ENCODE measurements around the gene TCP1.

GRCh38 chr6:159819098-159819497 is 29.7 kb upstream of the TCP1 start:
- TF ChIP-seq, protein P1, sequence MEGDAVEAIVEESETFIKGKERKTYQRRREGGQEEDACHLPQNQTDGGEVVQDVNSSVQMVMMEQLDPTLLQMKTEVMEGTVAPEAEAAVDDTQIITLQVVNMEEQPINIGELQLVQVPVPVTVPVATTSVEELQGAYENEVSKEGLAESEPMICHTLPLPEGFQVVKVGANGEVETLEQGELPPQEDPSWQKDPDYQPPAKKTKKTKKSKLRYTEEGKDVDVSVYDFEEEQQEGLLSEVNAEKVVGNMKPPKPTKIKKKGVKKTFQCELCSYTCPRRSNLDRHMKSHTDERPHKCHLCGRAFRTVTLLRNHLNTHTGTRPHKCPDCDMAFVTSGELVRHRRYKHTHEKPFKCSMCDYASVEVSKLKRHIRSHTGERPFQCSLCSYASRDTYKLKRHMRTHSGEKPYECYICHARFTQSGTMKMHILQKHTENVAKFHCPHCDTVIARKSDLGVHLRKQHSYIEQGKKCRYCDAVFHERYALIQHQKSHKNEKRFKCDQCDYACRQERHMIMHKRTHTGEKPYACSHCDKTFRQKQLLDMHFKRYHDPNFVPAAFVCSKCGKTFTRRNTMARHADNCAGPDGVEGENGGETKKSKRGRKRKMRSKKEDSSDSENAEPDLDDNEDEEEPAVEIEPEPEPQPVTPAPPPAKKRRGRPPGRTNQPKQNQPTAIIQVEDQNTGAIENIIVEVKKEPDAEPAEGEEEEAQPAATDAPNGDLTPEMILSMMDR (IDR thresholded peaks at IDR 0.05 in 8 of 11, conservative IDR thresholded peaks at IDR 0.05 in 3 of 11) = no peak
- no peak for TF ChIP-seq POLR2A (IDR thresholded peaks at IDR 0.05)
- TF ChIP-seq POLR2AphosphoS5 (IDR thresholded peaks at IDR 0.05) = no peak
